HCEC 1CT (cell line): Measurements from ENCODE around the gene DDA1.
"Not testable (repeated sequence)": the region's sequence is repeated elsewhere in the genome, so short reads cannot be mapped to it uniquely, and the experiment has no call there.

Experiments used
- DNase-seq: peaks from one replicate; pipeline ENCODE4 v3.0.0-alpha.2; 2017

DDA1 gene

GRCh38 chr19:17309198-17309964, at the start of gene DDA1:
TSS of gene DDA1 (plus strand) at chr19:17309563. CDS start at chr19:17309655, 92 bp downstream.
- peak; percentile 100 for DNase-seq

- no peak for DNase-seq
Observed at GRCh38 chr19:17259934-17260333, 49.4 kb upstream of the DDA1 start.

- DNase-seq, result peak; percentile 66
Observed at GRCh38 chr19:17260842-17261325, 48.5 kb upstream of the DDA1 start.

- no peak for DNase-seq
Observed at GRCh38 chr19:17262557-17262956, 46.8 kb upstream of the DDA1 start.

- DNase-seq, result no peak
Observed at GRCh38 chr19:17263712-17264640, 45.4 kb upstream of the DDA1 start.

- no peak for DNase-seq
Observed at GRCh38 chr19:17264641-17264979, 44.8 kb upstream of the DDA1 start, which contains the start of gene USHBP1. TSS of gene USHBP1 (minus strand) at chr19:17264745. CDS start at chr19:17264299, 446 bp downstream.

- DNase-seq, result no peak
Observed at GRCh38 chr19:17266026-17266425, 43.3 kb upstream of the DDA1 start.

GRCh38 chr19:17266589-17266974, 42.8 kb upstream of the DDA1 start:
- DNase-seq, result no peak

- peak; percentile 99 for DNase-seq
Observed at GRCh38 chr19:17266975-17267788, 42.2 kb upstream of the DDA1 start, which contains the start of gene BABAM1. TSS of gene BABAM1 (plus strand) at chr19:17267443. CDS start at chr19:17268807, 1,364 bp downstream.

GRCh38 chr19:17268754-17269153, 40.6 kb upstream of the DDA1 start:
- no peak for DNase-seq

- not testable (repeated sequence) for DNase-seq
Observed at GRCh38 chr19:17274892-17275291, 34.5 kb upstream of the DDA1 start.

- DNase-seq, result no peak
Observed at GRCh38 chr19:17275441-17276175, 33.8 kb upstream of the DDA1 start.

- DNase-seq, result no peak
Observed at GRCh38 chr19:17279436-17279835, 29.9 kb upstream of the DDA1 start.

GRCh38 chr19:17281391-17282304, 27.7 kb upstream of the DDA1 start, which contains the start of gene ANKLE1:
TSS of gene ANKLE1 (plus strand) at chr19:17281901. CDS start at chr19:17281921, 20 bp downstream.
- DNase-seq, result no peak

GRCh38 chr19:17282488-17283125, 26.8 kb upstream of the DDA1 start:
- peak; percentile 74 for DNase-seq

GRCh38 chr19:17283504-17283996, 25.8 kb upstream of the DDA1 start:
- DNase-seq, result no peak

- DNase-seq, result no peak
Observed at GRCh38 chr19:17285415-17286135, 23.8 kb upstream of the DDA1 start.

GRCh38 chr19:17286263-17286662, 23.1 kb upstream of the DDA1 start:
- no peak for DNase-seq

GRCh38 chr19:17286752-17287151, 22.6 kb upstream of the DDA1 start:
- no peak for DNase-seq
